SKM-1 treated with dmso at 0.1 percent for 144 hours (cell line): ENCODE results near the gene DCLK1.
A peak's percentile ranks its signal among the peaks of the same experiment; 100 is the strongest.

Source experiments
- DNase-seq: peaks from one replicate; lab custom pipeline; 2025; ENCODE audit not compliant: unreplicated experiment; lab: John Stamatoyannopoulos, UW

The DCLK1 gene

DNA sequence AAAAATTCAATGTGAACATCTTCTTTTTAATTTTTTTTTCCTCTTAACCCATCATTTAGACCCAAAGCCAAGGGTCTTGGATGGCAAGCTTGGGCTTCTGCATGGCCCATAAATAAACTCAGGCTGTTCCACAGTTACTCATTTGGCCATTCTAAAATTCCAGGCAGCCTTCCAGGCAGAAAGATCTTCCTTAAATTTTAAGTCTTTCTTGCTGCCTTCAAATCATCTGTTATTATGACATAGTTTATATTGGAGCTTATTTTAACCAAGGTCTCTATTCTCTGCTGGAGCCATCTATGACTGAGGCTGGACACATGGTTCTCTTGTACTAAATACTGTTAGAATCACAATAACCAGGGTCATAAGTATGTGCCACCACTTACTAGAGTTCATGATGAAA, 337.4 kb downstream of the DCLK1 start:
- no peak for DNase-seq

- DNase-seq, result no peak
Measured at GRCh38 chr13:35792911-35793310, 338.3 kb downstream of the DCLK1 start.

GRCh38 chr13:35792021-35792420, 339.2 kb downstream of the DCLK1 start:
- no peak for DNase-seq

DNA sequence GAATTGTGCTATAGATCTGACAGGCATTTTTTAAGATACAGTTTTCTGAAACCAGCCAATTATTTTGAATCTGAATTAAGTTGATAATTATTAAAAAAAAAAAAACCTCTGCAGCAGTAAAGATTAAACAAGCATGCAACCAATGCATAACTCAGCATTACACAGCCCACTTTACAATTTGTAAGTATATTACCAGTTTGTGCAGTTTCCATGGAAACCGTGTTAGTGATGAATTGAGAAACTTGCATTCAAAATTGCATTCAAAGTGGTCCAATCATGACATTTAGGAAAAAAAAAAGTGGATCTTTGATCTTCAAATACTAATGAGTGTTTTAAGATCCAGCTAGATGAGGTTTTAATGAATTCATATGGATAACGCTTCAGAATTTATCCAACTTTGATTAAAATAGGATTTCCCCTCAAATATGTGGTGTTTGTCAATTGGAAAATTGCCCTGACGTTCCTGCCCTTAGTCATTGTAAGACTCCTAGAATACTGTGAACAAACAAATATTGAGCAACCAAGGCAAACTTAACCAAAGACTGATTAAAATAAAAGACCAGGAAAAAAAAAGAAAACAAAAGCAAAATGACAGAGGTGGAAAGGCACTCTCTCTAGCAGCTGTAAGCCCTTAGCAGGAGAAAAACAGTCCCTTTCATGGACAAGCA, 339.9 kb downstream of the DCLK1 start:
- no peak for DNase-seq

DNA sequence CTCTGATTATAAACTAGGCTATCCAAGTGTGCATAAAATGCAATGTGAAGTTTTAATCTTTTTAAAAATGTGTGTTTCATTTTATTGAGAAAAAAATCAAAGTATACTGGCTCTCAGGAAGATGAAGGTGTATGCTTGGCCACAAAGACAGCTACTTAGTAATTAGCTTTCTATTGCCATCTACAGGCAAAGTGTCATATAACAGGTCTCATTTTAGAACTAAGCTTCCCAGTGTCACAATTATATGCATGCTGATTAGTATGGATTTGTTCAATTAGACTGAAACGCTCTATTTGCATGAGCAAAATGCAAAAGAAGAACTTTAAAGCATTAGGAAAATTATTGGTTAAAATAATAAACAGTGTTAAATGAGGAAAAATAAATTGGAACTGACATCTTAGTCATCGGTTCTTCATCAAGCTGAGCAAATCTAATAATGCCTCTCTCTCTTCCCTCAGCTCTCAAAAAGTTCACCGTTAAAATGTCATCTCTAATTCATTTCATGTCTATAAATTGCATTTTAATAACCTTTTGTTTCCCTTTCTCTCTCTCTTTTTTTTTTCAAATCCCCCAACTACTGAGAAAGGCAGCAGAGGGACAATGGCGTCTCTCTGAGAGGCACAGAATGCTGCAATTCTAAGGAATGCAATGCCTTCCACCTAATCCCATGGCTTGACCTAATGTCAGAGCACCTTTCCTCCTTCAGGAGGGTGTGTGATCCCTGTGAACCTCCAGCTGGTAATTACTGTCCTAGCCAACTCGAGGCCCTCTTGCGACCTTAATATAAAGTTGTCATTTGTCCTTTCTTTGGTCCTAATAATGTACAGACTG, 341.6 kb downstream of the DCLK1 start:
- peak; percentile 41 for DNase-seq

- DNase-seq, result no peak
Measured at GRCh38 chr13:35787937-35788336, 343.2 kb downstream of the DCLK1 start.

DNA sequence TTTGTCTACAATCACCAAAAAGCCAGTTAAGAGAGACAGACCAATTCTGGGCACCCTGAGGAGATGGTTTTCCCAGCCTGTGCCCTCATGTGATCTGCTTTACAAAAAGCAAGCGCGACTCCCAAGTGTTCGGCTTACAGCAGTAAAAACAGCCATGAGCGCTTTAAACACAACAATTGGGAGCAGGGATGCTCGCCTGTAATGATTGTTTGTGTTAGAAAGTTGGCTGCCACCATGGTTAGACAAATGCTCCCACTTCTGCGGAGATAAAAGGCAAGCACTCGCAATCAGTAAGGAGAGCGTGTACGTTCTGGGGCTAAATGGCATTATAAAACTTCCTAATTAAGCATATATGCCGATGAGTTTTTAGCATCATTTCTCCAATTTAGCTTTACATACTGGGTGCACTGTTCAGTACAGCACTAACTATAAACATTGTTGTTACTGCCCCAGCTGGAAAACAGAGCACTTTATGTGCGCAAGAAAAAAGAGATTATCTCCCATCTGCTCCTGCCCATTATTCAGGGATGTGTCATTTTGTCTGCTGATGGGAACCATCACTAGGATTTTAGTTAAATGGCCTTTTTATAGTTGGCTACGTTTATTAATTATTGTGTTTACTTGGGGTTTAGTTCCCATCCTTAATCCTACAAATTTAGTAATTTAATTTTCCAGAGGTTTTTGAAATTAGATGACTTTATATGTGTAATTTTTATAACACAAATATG, 345.4 kb downstream of the DCLK1 start:
- DNase-seq, result no peak

- DNase-seq, result no peak
Measured at GRCh38 chr13:35784286-35784951, 346.8 kb downstream of the DCLK1 start.

GRCh38 chr13:35782793-35783192, 348.4 kb downstream of the DCLK1 start:
- no peak for DNase-seq

DNA sequence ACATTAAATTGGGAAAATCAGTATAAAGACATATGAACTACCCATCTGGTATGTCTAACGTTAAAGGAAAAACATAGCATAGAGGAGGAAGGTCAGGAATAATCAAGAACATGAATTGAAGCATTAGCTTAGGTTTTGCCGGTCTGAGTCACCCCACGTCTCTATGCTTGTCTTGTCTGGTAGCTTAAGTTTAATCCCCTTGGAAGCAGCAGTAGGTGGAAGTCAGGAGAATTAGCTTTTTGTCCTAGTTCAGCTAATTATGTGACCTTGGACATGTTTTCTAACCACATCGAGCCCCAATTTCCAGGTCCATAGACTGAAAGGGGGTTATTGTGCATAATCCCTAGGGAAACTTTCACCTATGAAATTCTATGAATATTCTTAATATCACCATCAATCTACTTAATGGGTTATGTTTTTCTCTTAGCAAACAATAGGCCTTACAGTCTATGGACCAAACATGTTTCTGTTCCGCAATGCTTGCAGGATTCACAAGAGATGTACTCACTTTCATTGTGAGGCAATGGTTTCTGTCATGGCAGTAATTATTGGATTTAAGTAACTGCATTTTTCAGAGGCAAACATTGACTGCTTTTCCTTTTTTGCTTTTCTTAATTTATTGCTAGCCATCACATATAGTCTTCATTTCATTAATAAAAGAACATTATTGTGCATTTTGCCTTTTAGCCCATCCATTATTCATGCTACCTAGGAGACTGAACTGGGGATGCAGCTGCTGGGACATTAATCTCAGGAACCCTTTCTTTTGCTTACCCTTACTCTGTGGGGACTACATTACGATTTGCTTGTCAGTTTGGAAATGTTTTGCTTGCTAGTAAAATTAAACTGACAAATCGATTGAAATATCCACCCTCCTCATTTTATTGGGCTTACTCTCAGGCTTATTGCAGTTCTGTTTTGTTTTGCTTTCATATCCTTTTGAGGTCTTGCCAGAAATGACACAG, 349.9 kb downstream of the DCLK1 start:
- no peak for DNase-seq

DNA sequence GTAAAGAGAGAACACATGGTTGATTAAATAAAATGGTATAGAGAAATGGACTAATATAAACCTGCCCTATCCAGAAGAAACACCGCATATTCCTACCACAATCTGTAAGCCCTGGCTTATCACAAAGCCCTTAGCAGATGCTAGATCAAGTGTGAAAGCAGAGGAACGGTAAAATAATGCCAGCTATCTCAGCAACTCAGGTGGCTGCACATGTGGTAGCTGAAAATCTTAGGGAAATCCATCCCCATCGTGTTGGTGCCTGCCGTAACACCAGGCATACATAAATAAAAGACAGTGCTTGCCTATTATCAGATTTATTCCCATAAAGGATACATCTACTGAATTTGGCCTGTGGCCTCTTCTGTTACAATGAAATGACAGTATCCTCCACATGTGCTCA, 350.6 kb downstream of the DCLK1 start:
- DNase-seq, result no peak

DNA sequence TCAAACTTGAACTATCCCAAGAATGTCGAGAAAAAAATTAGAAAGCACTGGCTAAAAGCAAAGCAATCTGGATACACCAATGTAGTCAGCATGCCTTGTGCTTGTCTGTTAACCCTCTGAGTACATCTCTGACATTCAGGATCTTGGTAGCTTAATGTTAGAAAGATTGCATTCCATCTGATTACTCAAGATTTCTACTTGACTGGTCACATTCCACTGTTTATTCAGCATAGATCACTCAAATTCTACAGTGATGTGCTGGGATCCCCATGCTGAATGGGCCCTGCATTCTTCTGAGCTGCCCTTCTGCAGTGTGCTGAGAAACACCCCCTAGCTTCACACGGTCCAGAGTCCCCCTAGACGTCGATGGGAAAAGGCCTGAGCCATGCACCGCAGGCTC, 359.3 kb downstream of the DCLK1 start:
- DNase-seq, result no peak

DNA sequence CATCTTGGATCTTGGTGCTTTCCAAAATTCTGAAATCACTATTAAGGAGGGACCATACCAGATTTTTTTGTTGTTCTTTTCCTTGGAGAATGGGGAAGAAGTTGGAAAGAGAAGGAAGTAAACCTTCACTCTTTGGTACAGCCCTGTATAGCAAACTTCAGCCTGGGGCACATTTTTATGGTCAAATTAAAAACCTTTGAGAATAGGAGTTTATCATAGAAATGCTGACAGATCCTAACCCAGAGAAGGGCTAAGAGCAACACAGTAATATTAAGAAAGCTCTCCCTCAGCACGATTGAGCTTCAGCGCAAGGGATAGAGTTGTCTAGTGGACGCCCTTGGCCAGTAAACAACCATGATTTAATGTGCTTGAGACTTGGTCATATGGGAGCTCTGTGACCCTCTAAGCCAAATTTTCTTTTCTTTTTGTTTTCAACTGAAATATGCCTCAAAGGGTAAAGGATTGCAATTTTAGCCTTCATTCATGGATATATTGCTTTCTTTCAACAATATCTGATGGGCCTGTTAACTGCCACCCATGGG, 360.4 kb downstream of the DCLK1 start:
- no peak for DNase-seq

DNA sequence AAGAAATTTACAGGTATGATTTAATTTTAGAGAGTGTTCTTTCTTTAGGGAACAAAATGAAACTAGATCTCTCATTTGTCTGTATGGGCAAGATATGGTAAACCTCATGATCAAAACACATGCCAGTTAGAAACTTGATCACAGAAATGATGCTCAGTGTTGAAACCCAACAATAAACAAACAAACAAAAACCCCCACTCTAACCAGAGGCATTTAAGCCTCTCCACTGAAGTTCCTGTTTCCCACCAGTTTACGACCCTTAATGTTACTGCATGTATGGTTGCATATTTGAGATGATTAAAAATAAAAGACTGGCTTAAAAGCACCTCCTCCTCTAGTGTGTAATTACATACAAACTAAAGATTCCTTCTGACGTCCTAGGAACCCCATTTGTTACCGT, 361.4 kb downstream of the DCLK1 start:
- DNase-seq, result no peak

DNA sequence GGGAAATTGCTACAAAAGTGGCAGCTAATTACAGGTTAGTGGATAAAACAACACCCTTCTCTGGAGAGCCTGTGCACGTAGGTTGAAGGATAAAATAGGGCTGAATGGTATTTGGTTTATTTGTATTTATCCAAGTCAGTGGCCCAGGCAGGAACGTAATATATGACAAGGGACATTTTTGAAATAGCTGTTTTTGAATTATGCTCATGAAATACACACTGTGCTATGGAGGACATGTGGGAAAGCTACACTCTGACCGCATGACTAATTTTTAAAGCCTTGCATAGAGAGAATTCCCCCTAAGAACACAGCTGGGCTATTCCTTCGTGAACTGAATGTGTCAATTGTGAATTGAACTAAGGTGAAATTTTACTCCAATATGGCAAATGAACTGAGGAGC, 362.6 kb downstream of the DCLK1 start:
- DNase-seq, result no peak

DNA sequence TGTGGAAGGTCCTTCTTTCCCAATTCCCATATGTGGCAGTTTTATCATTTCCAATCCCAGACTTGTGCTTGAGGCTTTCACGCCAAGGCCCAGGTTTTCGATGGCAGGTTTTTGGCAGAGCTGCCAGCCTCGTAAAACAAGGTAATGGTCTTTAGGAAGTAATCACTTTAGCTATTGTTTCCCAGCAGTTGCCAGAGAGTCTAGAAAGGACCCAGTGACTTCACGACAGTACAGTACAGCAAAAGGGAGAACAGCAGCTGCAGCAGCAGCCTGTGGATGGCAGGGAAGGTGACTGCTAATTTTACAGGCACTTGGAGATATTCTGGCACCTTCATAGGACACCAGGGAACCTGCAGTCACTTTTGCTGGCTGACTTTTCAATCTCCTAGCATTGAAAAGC, 363.1 kb downstream of the DCLK1 start:
- no peak for DNase-seq

- DNase-seq, result no peak
Measured at GRCh38 chr13:35767256-35767976, 363.8 kb downstream of the DCLK1 start.

- no peak for DNase-seq
Measured at GRCh38 chr13:35766663-35767062, 364.5 kb downstream of the DCLK1 start.

GRCh38 chr13:35765941-35766340, 365.2 kb downstream of the DCLK1 start:
- DNase-seq, result no peak
